Heart left ventricle (tissue), 16 donors: ENCODE data around the gene PTPRM. TPM values are rescaled to one million over a fixed set of nuclear protein-coding genes. Genes with fewer than 3 reads are reported as not detected.

Experiments
- ATAC-seq, 4 donors: fragments of 200-7000 bp; cut with Tn5 transposase; one replicate each; pipeline ENCODE4 v1.9.1; 2020 to 2022; ENCODE audit warnings: moderate library complexity in 4 of 4, mild to moderate bottlenecking in 3 of 4, moderate number of reproducible peaks in 1 of 4
- DNase-seq, 5 donors: peaks; one replicate each; pipeline ENCODE4 v3.0.0-alpha.2; 2020
- H3K27ac ChIP-seq, 12 donors: fragments of 200-600 bp; sonication (generic) in 4 of 12; one replicate each; pipeline versions ENCODE4 v1.5.0 to v1.8.0; 2016 to 2022; ENCODE audit warnings: mild to moderate bottlenecking in 2 of 12
- H3K27me3 ChIP-seq, 9 donors: fragments of 200-600 bp; sonication (generic) in 2 of 9; one replicate each; pipeline versions ENCODE4 v1.5.1 to v1.8.0; 2016 to 2022; ENCODE audit warnings: mild to moderate bottlenecking in 3 of 9
- H3K36me3 ChIP-seq, 9 donors: fragments of 200-600 bp; sonication (generic) in 2 of 9; one replicate each; pipeline versions ENCODE4 v1.5.0 to v1.8.0; 2018 to 2022; ENCODE audit warnings: mild to moderate bottlenecking in 2 of 9
- H3K4me1 ChIP-seq, 12 donors: fragments of 200-600 bp; sonication (generic) in 4 of 12; one replicate each; pipeline versions ENCODE4 v1.5.0 to v1.8.0; 2016 to 2022; ENCODE audit warnings: mild to moderate bottlenecking in 3 of 12
- H3K4me3 ChIP-seq, 12 donors: fragments of 200-600 bp; sonication (generic) in 4 of 12; one replicate each; pipeline versions ENCODE4 v1.5.0 to v1.8.0; 2017 to 2022; ENCODE audit warnings: mild to moderate bottlenecking in 9 of 12, moderate library complexity in 4 of 12
- H3K9me3 ChIP-seq, 12 donors: fragments of 200-600 bp; sonication (generic) in 4 of 12; one replicate each; pipeline versions ENCODE4 v1.5.0 to v1.8.0; 2016 to 2022; ENCODE audit warnings: mild to moderate bottlenecking in 1 of 12
- POLR2A ChIP-seq, 2 donors: fragments of 450-650 bp; IDR thresholded peaks; one replicate each; pipeline ENCODE4 v1.6.1; 2017; ENCODE audit warnings: antibody characterized with exemption in 2 of 2, mild to moderate bottlenecking in 2 of 2, moderate library complexity in 2 of 2
- WGBS, 4 donors: extraction: QIAGEN DNeasy Blood & Tissue Kit in 2 of 4; methylation state at CpG; one replicate each; pipeline versions ENCODE4 v1.1.5 to v1.1.7; 2013 to 2018; 5-methylcytosine and 5-hydroxymethylcytosine counted together
- intact Hi-C, 10 donors: fragments of 100-400 bp; cut with DNase I; formaldehyde crosslinking; loops; one replicate each; pipeline versions ENCODE4 v1.11.1 to v1.14.2; 2022
- polyA plus RNA-seq, 2 donors: library from polyadenylated mRNA; stranded (reverse); fragments of 200-250 nt; gene quantifications; one replicate each; pipeline ENCODE4 v1.2.3, GENCODE V29; 2013
- total RNA-seq, 9 donors: library from RNA; depleted of rRNA in 2 of 9; stranded (reverse); fragments of >200 nt in 2 of 9; fragmentation: NEBNext Ultra II Directional in 3 of 9; extraction: Animal tissue kit (Norgen Biotek cat#: 25700) in 3 of 9; gene quantifications; one replicate each; pipeline versions ENCODE4 v1.1.0 to v1.2.4, GENCODE V29; 2016 to 2023
- TF ChIP-seq, protein P1 (sequence below), 12 donors: fragments of 200-600 bp; sonication (generic) in 4 of 12; IDR thresholded peaks; one replicate each; pipeline versions ENCODE4 v1.5.0 to v1.8.0; 2018 to 2022; ENCODE audit warnings: antibody characterized with exemption in 12 of 12, mild to moderate bottlenecking in 5 of 12
- donor health status: ischemic (EF 13 %, LVEDD 7.1; RV severe dilation, severe dysfunction).
- donor health status: healthy with polysubstance abuse.
- donor health status: DM: no; HTN: yes; CAD: no.
- donor health status: DM: no; HTN: no; CAD: no.
- donor health status: ischemic (EF 25% LVEDD 6.9; RV normal size, moderate dysfunction).
- donor health status: ischemic (EF 25% LVEDD 5.7; RV mildly dilated, moderate dysfunction).
- donor health status: healthy.
- donor health status: DM: yes; HTN: yes; CAD: no.
- donor health status: ischemic (EF 35%, LVEDD 5.7; RV mildly dilated, moderate dysfunction).
- donor health status: nonischemic (EF 11% LVEDD 7.7; RV severe dilation, severe dysfunction).
- donor health status: DM: yes; HTN: yes; CAD: no.
- donor health status: PGD.
- donor health status: ischemic (EF 29% LVEDD 5.4; RV normal size, mild dysfunction).
- donor health status: nonischemic (EF 23%, LVEDD 6.1; RV moderate dilation, normal function).

Gene PTPRM
- total and polyA plus RNA-seq, 11 donors = 93.8 to 186 (median 123) TPM

DNA sequence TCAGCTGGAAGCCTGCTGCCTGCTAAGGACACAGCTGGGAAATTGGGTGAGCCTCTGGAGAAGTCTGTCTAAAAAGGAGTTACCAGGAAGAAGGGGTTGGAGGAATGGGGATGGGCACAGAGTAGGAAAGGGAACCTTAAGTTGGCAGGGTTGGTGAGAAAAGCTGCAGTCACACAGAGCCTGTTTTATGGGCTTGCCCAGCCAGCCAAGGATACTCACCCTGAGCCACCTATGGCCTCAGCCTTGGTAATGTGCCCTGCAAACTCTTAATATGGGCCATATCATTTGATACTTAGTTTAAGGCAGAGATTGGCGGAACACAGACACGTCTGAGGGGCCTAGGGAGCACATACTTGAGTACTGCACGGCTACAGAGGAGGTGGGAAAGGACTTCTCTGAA is 623.9 kb downstream of the PTPRM start:
- WGBS, 4 donors = 78 to 91% (median 87%) methylated on average over 3 of the region's 3 CpGs
- Histone ChIP-seq H3K9me3 (no peaks in the 10 kb centered on the region), H3K27me3 (no peaks in the 10 kb centered on the region), H3K27ac (no peak overlapping the region), H3K4me3 (no peak overlapping the region), H3K36me3 (no peaks in the 10 kb centered on the region), H3K4me1 (peaks cover 0 to 13% (median 0%) of the 10 kb centered on the region in 12 donors)
- no peak for DNase-seq
- TF ChIP-seq, protein P1, sequence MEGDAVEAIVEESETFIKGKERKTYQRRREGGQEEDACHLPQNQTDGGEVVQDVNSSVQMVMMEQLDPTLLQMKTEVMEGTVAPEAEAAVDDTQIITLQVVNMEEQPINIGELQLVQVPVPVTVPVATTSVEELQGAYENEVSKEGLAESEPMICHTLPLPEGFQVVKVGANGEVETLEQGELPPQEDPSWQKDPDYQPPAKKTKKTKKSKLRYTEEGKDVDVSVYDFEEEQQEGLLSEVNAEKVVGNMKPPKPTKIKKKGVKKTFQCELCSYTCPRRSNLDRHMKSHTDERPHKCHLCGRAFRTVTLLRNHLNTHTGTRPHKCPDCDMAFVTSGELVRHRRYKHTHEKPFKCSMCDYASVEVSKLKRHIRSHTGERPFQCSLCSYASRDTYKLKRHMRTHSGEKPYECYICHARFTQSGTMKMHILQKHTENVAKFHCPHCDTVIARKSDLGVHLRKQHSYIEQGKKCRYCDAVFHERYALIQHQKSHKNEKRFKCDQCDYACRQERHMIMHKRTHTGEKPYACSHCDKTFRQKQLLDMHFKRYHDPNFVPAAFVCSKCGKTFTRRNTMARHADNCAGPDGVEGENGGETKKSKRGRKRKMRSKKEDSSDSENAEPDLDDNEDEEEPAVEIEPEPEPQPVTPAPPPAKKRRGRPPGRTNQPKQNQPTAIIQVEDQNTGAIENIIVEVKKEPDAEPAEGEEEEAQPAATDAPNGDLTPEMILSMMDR (IDR thresholded peaks at IDR 0.05) = no peak
- TF ChIP-seq POLR2A (IDR thresholded peaks at IDR 0.05) = no peak
- ATAC-seq = peak in 1 of 4 donors; percentile 36
- intact Hi-C loops = no loop called here

DNA sequence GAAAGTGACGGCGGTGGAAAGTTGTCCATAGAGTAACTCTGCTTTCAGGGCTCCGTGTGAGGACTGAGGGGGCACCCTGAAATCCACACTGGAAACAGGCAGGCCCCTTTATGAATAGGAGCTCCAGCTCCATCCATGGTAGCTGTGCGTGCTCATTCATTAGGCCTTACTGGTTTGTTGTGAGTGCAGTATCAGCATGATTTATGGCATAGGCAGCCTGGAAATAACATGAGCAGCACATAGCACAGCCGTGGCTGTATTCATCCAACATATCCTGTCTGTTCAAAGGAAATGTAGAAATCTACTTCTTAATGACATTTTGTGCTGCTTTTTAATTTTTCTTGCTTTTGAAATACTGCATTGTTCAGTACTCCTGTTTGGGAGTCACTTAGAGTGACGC is 627.3 kb downstream of the PTPRM start:
- no peak overlapping the region for H3K27ac ChIP-seq
- ATAC-seq = no peak
- no peak overlapping the region for H3K4me3 ChIP-seq
- TF ChIP-seq, protein P1 (IDR thresholded peaks at IDR 0.05) = no peak
- TF ChIP-seq POLR2A (IDR thresholded peaks at IDR 0.05) = no peak
- intact Hi-C loops = no loop called here
- no peaks in the 10 kb centered on the region for H3K9me3 ChIP-seq
- peaks cover 0 to 5% (median 0%) of the 10 kb centered on the region in 12 donors for H3K4me1 ChIP-seq
- peaks cover 0 to 9% (median 0%) of the 10 kb centered on the region in 9 donors for H3K36me3 ChIP-seq
- 91 to 95% (median 94%) methylated on average over 6 of the region's 6 CpGs for WGBS, 4 donors
- DNase-seq = no peak
- no peaks in the 10 kb centered on the region for H3K27me3 ChIP-seq

DNA sequence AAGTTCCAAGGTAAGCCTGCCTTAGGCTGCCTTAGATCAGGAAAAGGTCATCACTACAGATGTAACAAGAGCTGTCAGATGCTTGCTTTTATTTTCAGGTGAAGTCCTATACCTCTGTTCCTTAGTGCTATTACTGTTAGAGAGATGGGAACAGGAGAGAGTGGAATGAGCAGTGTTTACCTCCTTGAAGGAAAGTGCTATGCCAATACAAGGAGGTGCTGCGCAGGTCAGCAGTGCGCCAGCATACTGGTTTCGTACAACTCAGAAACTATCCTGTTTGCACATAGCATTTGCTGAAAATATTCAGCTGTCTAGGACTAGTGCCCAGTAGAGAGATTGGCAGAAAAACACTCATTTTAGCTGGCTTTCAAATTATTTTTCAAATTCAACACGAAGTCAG is 629.1 kb downstream of the PTPRM start:
- Histone ChIP-seq H3K36me3 (peaks cover 0 to 12% (median 0%) of the 10 kb centered on the region in 9 donors), H3K27ac (no peak overlapping the region), H3K9me3 (no peaks in the 10 kb centered on the region), H3K4me3 (no peak overlapping the region), H3K4me1 (no peaks in the 10 kb centered on the region), H3K27me3 (no peaks in the 10 kb centered on the region)
- DNase-seq (no peak), ATAC-seq (no peak)
- 82 to 96% (median 94%) methylated on average over 4 of the region's 4 CpGs for WGBS, 4 donors
- no peak for TF ChIP-seq POLR2A (IDR thresholded peaks at IDR 0.05)
- TF ChIP-seq, protein P1 (IDR thresholded peaks at IDR 0.05) = no peak
- intact Hi-C loops = no loop called here

DNA sequence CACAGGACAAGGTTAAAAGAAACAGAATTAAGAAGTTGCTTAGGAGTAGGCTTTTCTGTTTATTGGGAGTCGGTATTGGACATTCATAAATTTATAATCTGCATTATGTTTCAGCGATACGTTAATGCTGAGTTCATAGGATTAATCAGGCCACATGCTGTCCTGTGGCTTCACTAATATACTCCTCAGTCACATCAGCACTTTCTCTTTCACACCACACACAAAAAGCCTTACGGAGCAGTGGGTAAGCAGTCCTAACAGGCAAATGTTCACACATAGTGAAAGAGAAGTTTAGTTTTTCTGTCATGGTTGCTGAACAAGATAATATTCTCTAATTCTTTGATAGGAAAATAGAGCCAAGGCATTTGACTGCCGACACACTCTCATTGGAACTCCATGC is 630.4 kb downstream of the PTPRM start:
- whole genome bisulfite sequencing, 4 donors = 95 to 98% (median 98%) methylated on average over 5 of the region's 5 CpGs
- no peaks in the 10 kb centered on the region for H3K9me3 ChIP-seq
- no peak for TF ChIP-seq POLR2A (IDR thresholded peaks at IDR 0.05)
- TF ChIP-seq, protein P1 (IDR thresholded peaks at IDR 0.05) = no peak
- no peaks in the 10 kb centered on the region for H3K27me3 ChIP-seq
- no peaks in the 10 kb centered on the region for H3K4me1 ChIP-seq
- intact Hi-C loops = no loop called here
- ATAC-seq (no peak), DNase-seq (no peak)
- H3K4me3 ChIP-seq = no peak overlapping the region
- H3K27ac ChIP-seq = no peak overlapping the region
- peaks cover 0 to 12% (median 0%) of the 10 kb centered on the region in 9 donors for H3K36me3 ChIP-seq
